SK-N-SH (cell line): ENCODE measurements around the gene AP1S3. TPM values are rescaled to one million over a fixed set of nuclear protein-coding genes. Genes with fewer than 3 reads are reported as not detected.

Experiments
- CTCF ChIA-PET: fragments of 300-600, 350-600 bp; formaldehyde crosslinking; extraction: SDS; loops from one replicate; lab custom pipeline; 2021; lab: Yijun Ruan, JAX
- POLR2A ChIA-PET: fragments of 350-600 bp; sonication (Branson Sonifier 250); formaldehyde crosslinking; extraction: SDS; loops from one replicate; lab custom pipeline; 2020; ENCODE audit warnings: antibody characterized with exemption, inconsistent platforms; lab: Yijun Ruan, JAX
- DNase-seq: peaks from one replicate; pipeline ENCODE4 v3.0.0; 2012
- H2AFZ ChIP-seq: fragments of 200-600 bp; sonication (generic); 2 replicates; pipeline ENCODE4 v1.8.1; 2016; ENCODE audit warnings: antibody characterized with exemption, mild to moderate bottlenecking, low read depth
- H3F3A ChIP-seq: fragments of 200-600 bp; sonication (generic); replicated peaks from 2 replicates; pipeline ENCODE3; 2016; ENCODE audit warnings: antibody characterized with exemption, mild to moderate bottlenecking; ENCODE audit not compliant: insufficient read depth
- H3K27ac ChIP-seq, 2 experiments: fragments of 200-500 bp in 1 of 2; fragments of 200-600 bp in 1 of 2; sonication (Bioruptor generic) in 1 of 2; sonication (generic), shearing (Covaris generic) in 1 of 2; 2 replicates each; pipeline versions ENCODE4 v1.5.1 to v1.6.1; 2014 to 2016; ENCODE audit warnings: low read depth in 2 of 2, inconsistent platforms in 1 of 2, low read length in 1 of 2, mild to moderate bottlenecking in 1 of 2, mixed read lengths in 1 of 2
- H3K27me3 ChIP-seq: fragments of 200-600 bp; sonication (generic), shearing (Covaris generic); 2 replicates; pipeline ENCODE4 v1.6.1; 2016; ENCODE audit warnings: mixed run types; ENCODE audit not compliant: insufficient read depth
- H3K36me3 ChIP-seq, 2 experiments: fragments of 200-500 bp in 1 of 2; fragments of 200-600 bp in 1 of 2; sonication (Bioruptor generic) in 1 of 2; sonication (generic) in 1 of 2; replicated peaks in 1 of 2; 2 replicates each; pipeline versions ENCODE3 to v1.5.1; 2014 to 2016; ENCODE audit warnings: low read length in 1 of 2, mild to moderate bottlenecking in 1 of 2; ENCODE audit not compliant: insufficient read depth in 2 of 2, control insufficient read depth in 1 of 2
- H3K4me1 ChIP-seq, 2 experiments: fragments of 200-500 bp in 1 of 2; fragments of 200-600 bp in 1 of 2; sonication (Bioruptor generic) in 1 of 2; sonication (generic), shearing (Covaris generic) in 1 of 2; 2 replicates each; pipeline versions ENCODE4 v1.5.1 to v1.6.1; 2014 to 2016; ENCODE audit warnings: low read depth in 1 of 2, low read length in 1 of 2, mixed run types in 1 of 2; ENCODE audit not compliant: insufficient read depth in 2 of 2, control insufficient read depth in 1 of 2
- H3K4me2 ChIP-seq: fragments of 200-600 bp; sonication (generic), shearing (Covaris generic); 2 replicates; pipeline ENCODE4 v1.6.1; 2017; ENCODE audit warnings: mixed run types
- H3K4me3 ChIP-seq, 2 experiments: fragments of 200-500 bp in 1 of 2; fragments of 200-600 bp in 1 of 2; sonication (Bioruptor generic) in 1 of 2; sonication (generic), shearing (Covaris generic) in 1 of 2; 2 replicates each; pipeline versions ENCODE4 v1.5.1 to v1.8.1; 2014 to 2016; ENCODE audit warnings: low read depth in 2 of 2, inconsistent platforms in 1 of 2, low read length in 1 of 2, mild to moderate bottlenecking in 1 of 2, mixed read lengths in 1 of 2, moderate library complexity in 1 of 2
- H3K79me2 ChIP-seq: fragments of 200-600 bp; sonication (generic); 2 replicates; pipeline ENCODE4 v1.8.1; 2017; ENCODE audit warnings: mild to moderate bottlenecking; ENCODE audit not compliant: insufficient read depth
- H3K9ac ChIP-seq: fragments of 200-600 bp; sonication (generic); 2 replicates; pipeline ENCODE4 v1.6.1; 2017; ENCODE audit warnings: mixed run types
- H3K9me2 ChIP-seq: fragments of 200-600 bp; sonication (generic); 2 replicates; pipeline ENCODE4 v1.6.1; 2017; ENCODE audit warnings: mixed run types
- H3K9me3 ChIP-seq: fragments of 200-600 bp; sonication (generic); 2 replicates; pipeline ENCODE4 v1.6.1; 2017; ENCODE audit warnings: mixed run types, mild to moderate bottlenecking, moderate library complexity
- H4K20me1 ChIP-seq: fragments of 200-600 bp; sonication (generic); 2 replicates; pipeline ENCODE4 v1.6.1; 2017; ENCODE audit warnings: mild to moderate bottlenecking, mixed run types; ENCODE audit not compliant: insufficient read depth
- CHD2 ChIP-seq: fragments of 150-350 bp; IDR thresholded peaks from 2 replicates; pipeline ENCODE4 v1.6.1; 2018; ENCODE audit warnings: low read length; ENCODE audit not compliant: partially characterized antibody
- EZH2phosphoT487 ChIP-seq: fragments of 200-600 bp; sonication (generic); IDR thresholded peaks from 2 replicates; pipeline ENCODE4 v1.6.1; 2017; ENCODE audit warnings: low read depth, mixed run types, mild to moderate bottlenecking, antibody characterized with exemption, moderate library complexity, borderline replicate concordance
- IRF3 ChIP-seq: fragments of 150-350 bp; IDR thresholded peaks from 2 replicates; pipeline ENCODE4 v1.6.1; 2016; ENCODE audit warnings: mild to moderate bottlenecking, low read depth, low read length
- MAX ChIP-seq: IDR thresholded peaks from 2 replicates; pipeline ENCODE4 v1.4.0; 2012; ENCODE audit warnings: low read depth
- MEF2A ChIP-seq: IDR thresholded peaks from 2 replicates; pipeline ENCODE4 v1.4.0; 2012; ENCODE audit warnings: low read depth, borderline replicate concordance
- MXI1 ChIP-seq: IDR thresholded peaks from 2 replicates; pipeline ENCODE4 v1.6.1; 2012; ENCODE audit warnings: mild to moderate bottlenecking, low read depth, low read length, improper control_type of control experiment
- NRF1 ChIP-seq: IDR thresholded peaks from 2 replicates; pipeline ENCODE4 v1.6.1; 2012; ENCODE audit warnings: low read depth, mild to moderate bottlenecking, low read length
- RAD21 ChIP-seq: IDR thresholded peaks from 2 replicates; pipeline ENCODE4 v1.6.1; 2012; ENCODE audit warnings: mild to moderate bottlenecking, low read length
- REST ChIP-seq: IDR thresholded peaks from 2 replicates; pipeline ENCODE4 v1.6.1; 2012; ENCODE audit warnings: mild to moderate bottlenecking, low read depth, low read length, moderate library complexity
- RFX5 ChIP-seq: IDR thresholded peaks from 2 replicates; pipeline ENCODE4 v1.6.1; 2012; ENCODE audit warnings: mild to moderate bottlenecking, improper control_type of control experiment, low read length
- RXRA ChIP-seq: IDR thresholded peaks from 2 replicates; pipeline ENCODE4 v1.4.0; 2012; ENCODE audit warnings: low read depth, mild to moderate bottlenecking, borderline replicate concordance
- TAF1 ChIP-seq: IDR thresholded peaks from 2 replicates; pipeline ENCODE4 v1.6.1; 2012; ENCODE audit warnings: low read depth, mild to moderate bottlenecking, low read length, moderate library complexity, borderline replicate concordance
- USF1 ChIP-seq: IDR thresholded peaks from 2 replicates; pipeline ENCODE4 v1.4.0; 2012; ENCODE audit warnings: low read depth, borderline replicate concordance
- USF2 ChIP-seq: fragments of 150-350 bp; IDR thresholded peaks from 2 replicates; pipeline ENCODE4 v1.6.1; 2017; ENCODE audit warnings: antibody characterized with exemption, low read length, low read depth, borderline replicate concordance
- WGBS: methylation state at CpG from one replicate; pipeline ENCODE4 v1.1.6; 2017; ENCODE audit warnings: low lambda C conversion rate; 5-methylcytosine and 5-hydroxymethylcytosine counted together
- polyA plus RNA-seq, 3 experiments: library from polyadenylated mRNA; depleted of rRNA; stranded (reverse); fragments of >200 nt; gene quantifications; 2 replicates each; pipeline ENCODE4 v1.2.3, GENCODE V29; 2012

The AP1S3 gene
- polyA plus RNA-seq, 1 of the 3 experiments (the other 2 are of a cell fraction) = 4.8 TPM

GRCh38 chr2:223868005-223868404, 30.6 kb upstream of the AP1S3 start:
- no peak overlapping the region for H3K9ac ChIP-seq
- 97% methylated on average over 3 of the region's 3 CpGs for WGBS

GRCh38 chr2:223865907-223866508, 28.6 kb upstream of the AP1S3 start:
- peaks cover 0 to 3% of the 10 kb centered on the region in 2 experiments for H3K36me3 ChIP-seq
- no peaks in the 10 kb centered on the region for H4K20me1 ChIP-seq
- ChIA-PET POLR2A (no interaction called here), CTCF (no interaction called here)
- peaks cover 0 to 6% of the 10 kb centered on the region in 2 experiments; a peak in 1 of 4 replicates for H3K4me1 ChIP-seq
- no peaks in the 10 kb centered on the region for H3K9me3 ChIP-seq
- TF ChIP-seq EZH2phosphoT487 (no peak), RXRA (no peak), IRF3 (no peak), TAF1 (no peak), USF2 (no peak), RFX5 (no peak), CHD2 (no peak), USF1 (no peak), NRF1 (no peak), MEF2A (no peak), MAX (no peak), REST (no peak), RAD21 (no peak)
- no peak overlapping the region for H2AFZ ChIP-seq
- H3K27me3 ChIP-seq = no peaks in the 10 kb centered on the region
- no peak overlapping the region for H3K9ac ChIP-seq
- WGBS = 80% methylated on average over 2 of the region's 2 CpGs
- no peak overlapping the region for H3K27ac ChIP-seq
- peaks cover 9% of the 10 kb centered on the region for H3F3A ChIP-seq
- H3K4me3 ChIP-seq = no peak overlapping the region
- no peaks in the 10 kb centered on the region for H3K79me2 ChIP-seq
- no peaks in the 10 kb centered on the region for H3K9me2 ChIP-seq
- H3K4me2 ChIP-seq = no peak overlapping the region
- DNase-seq = no peak

More at GRCh38 chr2:223868005-223868404, 30.6 kb upstream of the AP1S3 start:
- TF ChIP-seq MXI1 (peak; percentile 19; the same call in 1 of the 2 replicates), IRF3 (no peak)
- CTCF ChIA-PET = no interaction called here
- H3K27ac ChIP-seq = no peak overlapping the region
- peaks cover 0 to 9% of the 10 kb centered on the region in 2 experiments; a peak in 1 of 4 replicates for H3K4me1 ChIP-seq
- no peaks in the 10 kb centered on the region for H3K9me2 ChIP-seq
- no peaks in the 10 kb centered on the region for H4K20me1 ChIP-seq
- no peaks in the 10 kb centered on the region for H3F3A ChIP-seq
- no peak for DNase-seq
- POLR2A ChIA-PET = no interaction called here
- H3K9me3 ChIP-seq = no peaks in the 10 kb centered on the region
- H3K79me2 ChIP-seq = no peaks in the 10 kb centered on the region
- peaks cover 0 to 7% of the 10 kb centered on the region in 2 experiments for H3K36me3 ChIP-seq
- H2AFZ ChIP-seq = no peak overlapping the region
- no peak overlapping the region for H3K4me3 ChIP-seq
- H3K27me3 ChIP-seq = no peaks in the 10 kb centered on the region
- no peak overlapping the region for H3K4me2 ChIP-seq
